Fibroblast of mammary gland (primary cell): Measurements from ENCODE around the gene LIN28A.

Experiments used
- DNase-seq: peaks from one replicate; pipeline ENCODE4 v3.0.0-alpha.2; 2010; ENCODE audit warnings: low read depth
- H3K4me3 ChIP-seq: 2 replicates; pipeline ENCODE4 v1.5.1; 2011; ENCODE audit warnings: low read depth, mild to moderate bottlenecking, low read length, moderate library complexity; ENCODE audit not compliant: control insufficient read depth
- CTCF ChIP-seq: conservative IDR thresholded peaks from 2 replicates; pipeline ENCODE4 v1.5.1; 2011; ENCODE audit warnings: low read depth, low read length, inconsistent platforms; ENCODE audit not compliant: control insufficient read depth, insufficient read depth

Gene LIN28A

DNA sequence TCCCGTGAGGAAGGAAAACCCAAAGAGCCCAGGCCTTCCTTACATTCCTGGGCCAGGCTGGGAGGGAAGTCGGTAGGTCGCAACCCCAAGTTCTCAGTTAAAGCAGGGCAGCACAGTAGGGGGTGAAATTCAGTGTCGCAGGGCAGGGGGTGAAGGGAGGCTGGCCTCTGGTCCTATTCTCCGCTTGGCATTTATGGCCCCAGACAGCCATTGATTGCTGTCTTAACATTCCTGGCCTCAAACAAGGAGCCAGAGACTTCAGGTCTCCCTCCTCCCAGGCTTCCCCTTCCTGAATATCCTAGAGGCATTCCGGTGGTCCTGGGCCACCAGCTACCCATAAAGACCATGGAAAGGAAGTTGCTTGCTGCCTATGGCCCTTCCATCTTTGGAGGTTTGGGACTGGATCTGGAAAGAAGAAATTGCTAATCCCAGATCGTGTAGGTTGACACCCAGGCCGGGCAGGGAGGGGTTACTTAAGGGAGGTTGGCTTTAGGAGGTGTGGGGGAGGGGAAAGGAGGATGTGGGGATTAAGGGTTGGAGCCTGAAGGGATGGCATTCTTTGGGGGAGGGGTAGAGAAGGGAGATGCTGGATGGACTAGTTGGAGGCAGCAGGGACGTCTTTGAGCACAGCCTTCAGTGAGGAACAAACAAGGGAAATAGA is 1.7 kb downstream of the LIN28A start:
- H3K4me3 ChIP-seq, result no peak overlapping the region
- no peak for TF ChIP-seq CTCF
- no peak for DNase-seq

- H3K4me3 ChIP-seq, result no peak overlapping the region
- no peak for DNase-seq
- no peak for TF ChIP-seq CTCF
Observed at GRCh38 chr1:26413031-26413430, 2.4 kb downstream of the LIN28A start.

DNA sequence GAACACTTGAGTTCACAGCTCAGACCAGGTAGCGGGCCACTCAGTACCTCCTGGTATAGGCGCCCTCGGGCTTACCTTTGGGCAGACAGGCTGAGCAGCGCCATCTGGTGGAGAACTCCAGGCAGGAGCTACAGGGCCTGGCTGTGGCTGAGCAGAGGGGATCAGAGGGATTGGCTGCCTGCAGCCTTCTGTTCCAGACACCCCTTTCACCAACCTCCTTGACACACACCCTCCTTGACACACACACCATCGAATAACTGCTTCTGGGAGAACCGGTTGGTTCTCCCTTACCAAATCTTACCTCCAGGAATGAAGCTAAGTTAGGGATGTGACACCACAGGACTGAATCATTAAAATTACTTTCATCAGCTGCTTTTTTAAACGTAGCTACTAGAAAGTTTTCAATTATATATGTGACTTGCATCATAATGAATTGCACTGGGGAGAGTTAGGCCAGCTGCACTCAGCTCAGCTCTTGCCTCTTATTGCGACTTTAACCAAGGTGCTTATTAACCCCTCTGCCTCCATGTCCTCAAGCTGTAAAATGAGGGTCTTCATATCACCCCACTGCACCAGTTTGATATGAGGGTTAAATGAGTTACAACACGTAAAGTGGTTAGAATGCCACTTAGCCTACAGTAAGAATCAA is 6.6 kb downstream of the LIN28A start:
- peak; percentile 90 for TF ChIP-seq CTCF
- DNase-seq, result peak; percentile 68
- no peak overlapping the region for H3K4me3 ChIP-seq

DNA sequence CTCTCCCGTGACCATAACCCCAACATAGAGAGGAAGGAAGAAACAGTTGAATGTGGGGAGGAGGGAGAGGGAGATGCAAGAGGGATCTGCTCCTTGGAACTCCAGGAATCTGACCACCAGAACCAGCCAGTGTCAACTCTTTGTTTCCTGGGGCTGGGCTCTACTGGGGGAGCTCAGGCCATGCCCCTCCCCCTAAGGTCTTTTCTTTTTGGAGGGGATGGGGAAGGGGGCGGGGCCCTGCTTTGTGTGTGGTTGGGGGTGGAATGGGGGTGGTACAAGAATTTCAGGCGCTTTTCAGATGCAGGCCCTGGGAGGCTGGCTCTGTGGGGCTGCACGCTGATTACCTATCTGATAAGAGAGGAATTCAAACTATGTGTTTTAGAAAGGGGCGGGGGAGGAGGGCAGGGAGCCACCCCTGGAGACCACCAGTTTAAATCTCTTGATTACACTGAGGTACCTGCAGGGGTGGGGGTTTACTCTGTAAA is 8.3 kb downstream of the LIN28A start:
- DNase-seq, result no peak
- TF ChIP-seq CTCF, result no peak
- no peak overlapping the region for H3K4me3 ChIP-seq

- no peak overlapping the region for H3K4me3 ChIP-seq
- no peak for TF ChIP-seq CTCF
- DNase-seq, result no peak
Observed at GRCh38 chr1:26419494-26419893, 8.9 kb downstream of the LIN28A start.

DNA sequence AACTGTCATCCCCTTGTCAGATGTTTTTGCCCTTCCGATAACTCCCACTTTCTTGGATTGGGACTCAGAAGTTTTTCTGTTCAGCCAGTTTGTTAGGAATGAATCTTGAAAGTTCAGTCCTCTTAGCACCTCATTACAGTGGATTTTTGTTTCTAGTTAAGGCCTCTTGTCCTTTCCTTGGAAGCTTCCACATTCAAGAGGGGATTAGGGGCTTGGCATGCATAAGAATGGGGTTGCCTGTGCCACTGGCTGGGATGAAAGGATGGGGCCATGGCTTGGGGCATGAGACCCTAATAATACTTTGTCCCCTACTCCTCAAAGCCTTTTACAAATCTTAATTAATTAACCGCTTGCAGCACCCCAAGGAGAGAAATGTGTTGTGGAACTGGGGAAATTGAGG is 19.1 kb downstream of the LIN28A start:
- no peak for TF ChIP-seq CTCF
- H3K4me3 ChIP-seq, result no peak overlapping the region
- DNase-seq, result no peak
